Measurements from ENCODE around the gene CDH18.

DNA sequence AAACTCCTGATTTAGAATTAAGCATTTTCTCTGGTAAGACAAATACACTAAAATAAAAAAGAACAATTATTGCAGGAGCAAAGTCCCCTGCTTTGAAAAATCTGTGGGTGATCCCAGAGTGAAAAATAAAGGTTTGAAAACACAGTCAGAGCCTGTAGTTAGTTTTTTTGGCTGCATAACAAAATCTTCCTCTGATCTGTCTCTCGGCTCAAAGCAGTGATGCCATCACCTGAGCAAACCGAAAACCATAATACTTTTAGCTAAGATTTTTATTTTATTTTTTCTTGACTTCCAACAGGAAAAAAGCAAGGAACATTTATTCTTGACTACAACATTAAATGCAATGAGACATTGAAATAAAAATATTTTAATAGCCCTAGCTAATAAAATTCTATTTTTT, 1.2 kb downstream of the CDH18 start:
- no peak for TF ChIP-seq EZH2 (IDR thresholded peaks at IDR 0.05)
- no peak for TF ChIP-seq POLR2A (IDR thresholded peaks at IDR 0.05; ENCODE audit: borderline replicate concordance, extremely low read depth, insufficient read depth, insufficient read length)
- TF ChIP-seq SP1 (IDR thresholded peaks at IDR 0.05; ENCODE audit: low read depth) = no peak
